GM12892 (cell line): Measurements from ENCODE around the gene LCE4A.

Source experiments
- POLR2A ChIP-seq: IDR thresholded peaks from 2 replicates; pipeline ENCODE4 v1.6.1; 2011; ENCODE audit warnings: low read depth, low read length, control low read depth
- POLR2AphosphoS5 ChIP-seq: IDR thresholded peaks from 2 replicates; pipeline ENCODE4 v1.6.1; 2011; ENCODE audit warnings: low read depth, low read length, control low read depth
- TAF1 ChIP-seq: IDR thresholded peaks from 2 replicates; pipeline ENCODE4 v1.6.1; 2011; ENCODE audit warnings: low read depth, mild to moderate bottlenecking, control low read depth, low read length, borderline replicate concordance

GRCh38 chr1:152752225-152752624 lies 44.3 kb downstream of the LCE4A start:
- TF ChIP-seq TAF1, result no peak
- no peak for TF ChIP-seq POLR2A
- TF ChIP-seq POLR2AphosphoS5, result no peak
